K562 (cell line): ENCODE data around the gene ELMO1. TPM values are rescaled to one million over a fixed set of nuclear protein-coding genes. Genes with fewer than 3 reads are reported as not detected.

Source experiments
- ATAC-seq: fragments of 200-7000 bp; cut with Tn5 transposase; 3 replicates; pipeline ENCODE4 v1.9.1; 2020; ENCODE audit warnings: moderate library complexity
- BruUV-seq: library from RNA; stranded (reverse); fragments of 400-500 nt; replicated peaks from 2 replicates; lab custom pipeline; 2021; lab: Mats Ljungman, UMichigan
- CTCF ChIA-PET: fragments of 300-600 bp; formaldehyde crosslinking; extraction: SDS; loops from one replicate; lab custom pipeline; 2021; ENCODE audit warnings: low intra/inter-chr PET ratio; lab: Yijun Ruan, JAX
- POLR2A ChIA-PET: fragments of 300-600, 350-650 bp; sonication (Branson Sonifier 250); formaldehyde crosslinking; extraction: SDS; loops from one replicate; lab custom pipeline; 2021; ENCODE audit warnings: antibody characterized with exemption, inconsistent platforms; lab: Yijun Ruan, JAX
- DNase-seq, 4 experiments: peaks; one replicate each; pipeline versions ENCODE4 v3.0.0 to v3.0.0-alpha.2; 2011 to 2018; ENCODE audit warnings: low spot score in 3 of 4, mixed read lengths in 3 of 4; ENCODE audit errors: extremely low read depth in 1 of 4
- FAIRE-seq: peaks from 2 replicates; lab custom pipeline; 2011; peaks lifted over from hg19 to GRCh38; lab: Jason Lieb, UNC
- H2AFZ ChIP-seq: 2 replicates; pipeline ENCODE4 v1.6.0; 2011; ENCODE audit warnings: low read depth, low read length, control low read depth, inconsistent platforms
- H3K27ac ChIP-seq: fragments of 200-600 bp; 3 replicates; pipeline ENCODE4 v1.8.0; 2011; ENCODE audit warnings: low read depth, mild to moderate bottlenecking, control low read depth, inconsistent platforms, low read length, moderate library complexity, mixed read lengths; ENCODE audit errors: extremely low read depth
- H3K27me3 ChIP-seq, 2 experiments: fragments of 300-600 bp in 1 of 2; 2 replicates in 1 of 2; 3 replicates in 1 of 2; pipeline versions ENCODE4 v1.6.0 to v1.8.0; 2011; ENCODE audit warnings: inconsistent platforms in 2 of 2, low read length in 2 of 2, mild to moderate bottlenecking in 1 of 2, mixed read lengths in 1 of 2, moderate library complexity in 1 of 2; ENCODE audit not compliant: control insufficient read depth in 2 of 2, insufficient read depth in 2 of 2
- H3K36me3 ChIP-seq: fragments of 300-600 bp; 3 replicates; pipeline ENCODE4 v1.8.0; 2011; ENCODE audit warnings: mild to moderate bottlenecking, low read length, inconsistent platforms; ENCODE audit not compliant: control insufficient read depth, insufficient read depth
- H3K4me1 ChIP-seq, 2 experiments: fragments of 200-600 bp in 1 of 2; replicated peaks in 1 of 2; 2 replicates in 1 of 2; 3 replicates in 1 of 2; pipeline versions ENCODE4 v1.5.1 to v1.8.0; 2011; ENCODE audit warnings: inconsistent platforms in 2 of 2, low read length in 2 of 2, mild to moderate bottlenecking in 1 of 2, mixed read lengths in 1 of 2, moderate library complexity in 1 of 2; ENCODE audit not compliant: control insufficient read depth in 2 of 2, insufficient read depth in 2 of 2
- H3K4me2 ChIP-seq: 2 replicates; pipeline ENCODE4 v1.6.1; 2011; ENCODE audit warnings: low read length, control low read depth, inconsistent platforms, mixed read lengths; ENCODE audit not compliant: insufficient read depth
- H3K4me3 ChIP-seq: fragments of 200-600 bp; sonication (generic), shearing (Covaris generic); 2 replicates; pipeline ENCODE4 v1.5.1; 2016; ENCODE audit warnings: control low read depth, inconsistent platforms
- H3K79me2 ChIP-seq: fragments of 200-600 bp; 3 replicates; pipeline ENCODE4 v1.8.0; 2011; ENCODE audit warnings: low read length, inconsistent platforms; ENCODE audit not compliant: control insufficient read depth, insufficient read depth
- H3K9ac ChIP-seq, 2 experiments: 2 replicates each; pipeline versions ENCODE4 v1.6.0 to v1.6.1; 2011; ENCODE audit warnings: low read depth in 2 of 2, low read length in 2 of 2, control low read depth in 1 of 2, inconsistent platforms in 1 of 2, mild to moderate bottlenecking in 1 of 2, mixed read lengths in 1 of 2; ENCODE audit not compliant: insufficient read depth in 1 of 2
- H3K9me1 ChIP-seq: one replicate; pipeline ENCODE4 v1.6.0; 2011; ENCODE audit warnings: inconsistent platforms, mild to moderate bottlenecking, low read length, moderate library complexity; ENCODE audit not compliant: control insufficient read depth, insufficient read depth
- H3K9me3 ChIP-seq: replicated peaks from 2 replicates; pipeline ENCODE4 v1.5.1; 2011; ENCODE audit warnings: low read depth, low read length, inconsistent platforms; ENCODE audit not compliant: control insufficient read depth, insufficient read depth
- H4K20me1 ChIP-seq: replicated peaks from 2 replicates; pipeline ENCODE4 v1.6.1; 2011; ENCODE audit warnings: low read length, inconsistent platforms, mixed read lengths; ENCODE audit not compliant: control insufficient read depth, insufficient read depth
- CBFA2T2 ChIP-seq: fragments of 450-650 bp; conservative IDR thresholded peaks from 2 replicates; pipeline ENCODE4 v1.6.1; 2017; ENCODE audit warnings: mild to moderate bottlenecking
- CBFA2T3 ChIP-seq: fragments of 450-650 bp; IDR thresholded peaks from 2 replicates; pipeline ENCODE4 v1.6.1; 2017
- COPS2 ChIP-seq: fragments of 450-650 bp; conservative IDR thresholded peaks from 2 replicates; pipeline ENCODE4 v1.6.1; 2016; ENCODE audit warnings: mild to moderate bottlenecking, moderate library complexity
- FOSL1 ChIP-seq: fragments of 200-800 bp; sonication (Bioruptor generic); conservative IDR thresholded peaks from 2 replicates; pipeline ENCODE4 v1.6.1; 2016; ENCODE audit warnings: missing genetic modification characterization, missing compliant biosample characterization
- HDGF ChIP-seq: fragments of 450-650 bp; IDR thresholded peaks from 2 replicates; pipeline ENCODE4 v1.6.1; 2016
- MTF1 ChIP-seq: fragments of 250-450 bp; sonication (Bioruptor Pico); IDR thresholded peaks from 2 replicates; pipeline ENCODE4 v1.9.0; 2021; ENCODE audit warnings: moderate library complexity, mild to moderate bottlenecking, inconsistent platforms, borderline replicate concordance
- PURB ChIP-seq: sonication (generic); formaldehyde crosslinking; IDR thresholded peaks from 2 replicates; pipeline ENCODE4 v1.9.0; 2021; ENCODE audit warnings: low read depth, mild to moderate bottlenecking, missing genetic modification reagents
- RFX7 ChIP-seq: fragments of 250-450 bp; sonication (Bioruptor Pico); IDR thresholded peaks from 2 replicates; pipeline ENCODE4 v1.5.1; 2021; ENCODE audit warnings: mild to moderate bottlenecking
- TEAD4 ChIP-seq, 2 experiments: sonication (generic) in 1 of 2; formaldehyde crosslinking in 1 of 2; IDR thresholded peaks; 2 replicates each; pipeline versions ENCODE4 v1.6.1 to v1.8.0; 2012 to 2022; ENCODE audit warnings: borderline replicate concordance in 1 of 2, inconsistent platforms in 1 of 2, low read length in 1 of 2, mild to moderate bottlenecking in 1 of 2, missing genetic modification reagents in 1 of 2
- ZNF717 ChIP-seq: fragments of 250-450 bp; sonication (Bioruptor Pico); IDR thresholded peaks from 2 replicates; pipeline ENCODE4 v1.5.0; 2021
- WGBS: fragments of 100-300 bp; shearing (Covaris generic); methylation state at CpG from one replicate; pipeline ENCODE4 v1.1.6; 2016; ENCODE audit warnings: low coverage, mixed read lengths; ENCODE audit not compliant: insufficient coverage; ENCODE audit errors: missing lambda C conversion rate; 5-methylcytosine and 5-hydroxymethylcytosine counted together
- in situ Hi-C: fragments of 300-500 bp; cut with MboI; formaldehyde crosslinking; loops from 4 replicates; pipeline ENCODE4 v1.15.0; 2018; ENCODE audit warnings: inconsistent platforms, mixed read lengths
- intact Hi-C: fragments of 100-400 bp; cut with micrococcal nuclease; formaldehyde crosslinking; loops from 2 replicates; pipeline ENCODE4 v1.14.2; 2022
- microRNA counts: library from miRNA; unstranded; fragments of <30 nt; microRNA quantifications from one replicate; lab custom pipeline; 2016
- microRNA-seq: library from miRNA; unstranded; fragments of <30 nt; microRNA quantifications from one replicate; pipeline ENCODE4, GENCODE V29; 2018; ENCODE audit warnings: borderline microRNAs expressed
- polyA plus RNA-seq, 8 experiments: library from polyadenylated mRNA; depleted of rRNA in 4 of 8; stranded (reverse) in 5 of 8; unstranded in 3 of 8; fragments of >200 nt; fragmentation: Nextera tagmentation in 2 of 8; fragmentation: Illumina TruSeq in 1 of 8; extraction: Ambion mirVana in 2 of 8; extraction: Trizol in 1 of 8; gene quantifications; 2 replicates each; pipeline versions ENCODE4 v1.2.1 to v1.2.3, GENCODE V29; 2011 to 2014; ENCODE audit warnings: inconsistent platforms in 1 of 8, missing spikeins in 1 of 8
- small RNA-seq: library from RNA; depleted of rRNA; stranded (forward); fragments of <200 nt; gene quantifications from one replicate; pipeline ENCODE3, GENCODE V24; 2014
- total RNA-seq, 7 experiments: library from RNA; depleted of rRNA in 6 of 7; stranded (reverse); fragments of >200 nt in 6 of 7; fragmentation: Illumina TruSeq in 2 of 7; extraction: Trizol in 2 of 7; gene quantifications; 2 replicates each; pipeline versions ENCODE4 v1.2.1 to v1.2.3, GENCODE V29; 2011 to 2021; ENCODE audit warnings: low replicate concordance in 1 of 7

ELMO1 gene
- total and polyA plus RNA-seq, 9 of the 15 experiments (the other 6 are each of a cell fraction or from before 2014, with no cell fraction given) = 0.36 to 7.2 (median 3.6) TPM

DNA sequence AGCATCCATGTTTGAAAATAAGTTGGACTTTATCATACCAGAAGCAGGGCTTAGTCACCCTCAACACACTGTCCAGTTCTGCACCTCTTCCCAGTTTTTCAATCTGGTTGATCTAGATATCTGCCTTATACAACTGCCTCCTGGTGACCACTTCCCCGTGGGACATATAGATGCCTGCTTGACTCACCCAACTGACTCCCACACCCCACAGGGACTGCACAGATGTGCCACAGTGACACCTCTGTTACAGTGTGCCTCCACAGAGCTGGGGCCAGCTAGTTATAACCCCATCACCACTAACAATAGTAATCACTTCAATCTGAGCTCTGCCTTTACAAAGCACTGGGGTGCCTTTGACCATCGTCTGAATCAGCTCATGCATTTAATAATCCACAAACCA, 641.8 kb downstream of the ELMO1 start:
- POLR2A ChIA-PET = no interaction called here
- Histone ChIP-seq H3K27me3 (no peaks in the 10 kb centered on the region), H3K27ac (no peak overlapping the region), H3K9me3 (no peaks in the 10 kb centered on the region), H2AFZ (no peak overlapping the region), H3K4me1 (no peaks in the 10 kb centered on the region), H3K9me1 (no peaks in the 10 kb centered on the region), H3K4me2 (no peak overlapping the region), H3K4me3 (no peak overlapping the region), H3K9ac (no peak overlapping the region), H4K20me1 (no peaks in the 10 kb centered on the region), H3K36me3 (no peaks in the 10 kb centered on the region), H3K79me2 (no peaks in the 10 kb centered on the region)
- intact Hi-C loops (no loop called here), in situ Hi-C loops (no loop called here)
- FAIRE-seq = no peak
- ATAC-seq = no peak
- no TSS peak for BruUV-seq
- CTCF ChIA-PET = no interaction called here
- DNase-seq = peak in 1 of 4 experiments; percentile 4
- TF ChIP-seq HDGF = no peak
- peak; percentile 20; the same call in 1 of the 2 replicates for TF ChIP-seq TEAD4 (IDR thresholded peaks at IDR 0.05; ENCODE audit: low read length)
- no peak for TF ChIP-seq TEAD4 (CRISPR knock-in tag; IDR thresholded peaks at IDR 0.05; ENCODE audit: borderline replicate concordance)
- peak; percentile 42 for TF ChIP-seq CBFA2T3
- no peak for TF ChIP-seq MTF1 (CRISPR knock-in tag)
- TF ChIP-seq FOSL1 = peak; percentile 78
- TF ChIP-seq CBFA2T2 = 0 out of 2 replicates have a peak, but pooled peaks have one; percentile 27
- TF ChIP-seq COPS2 = no peak
- TF ChIP-seq ZNF717 = no peak
- no peak for TF ChIP-seq PURB (CRISPR knock-in tag)
- TF ChIP-seq RFX7 (CRISPR knock-in tag) = no peak
- WGBS = 0% methylated on average over 2 of the region's 2 CpGs

MicroRNA genes within 50 kb of the gene (microRNA counts, 767-probe panel; counts per million panel counts)
- microRNA hsa-miR-1200 (lab: Ali Mortazavi, UCI) = not detected

Small RNA genes lying within 50 kb of the gene (microRNA-seq; reads per million reads assigned to microRNA genes)
- not detected for gene MIR1200

Small RNA genes lying within 50 kb of the gene (small RNA-seq; reads per million reads assigned to genes)
- gene MIR1200 (not detected), gene RF00019 (not detected), gene RF00432 (not detected), gene RNU6-565P (not detected)

Other genes with a start within 250 kb of the ELMO1 start
- not detected in 2 replicates for gene GPR141, start 234.9 kb upstream of the ELMO1 start, total RNA-seq (2014; rRNA removed)
- gene GPR141, start 234.9 kb upstream of the ELMO1 start, total RNA-seq (2014; rRNA removed; fragmentation: Illumina TruSeq; extraction: Trizol) = not detected in 2 replicates
- not detected in 2 replicates for gene GPR141, start 234.9 kb upstream of the ELMO1 start, total RNA-seq (2015; rRNA removed; fragmentation: Illumina TruSeq; extraction: Trizol)
- gene GPR141, start 234.9 kb upstream of the ELMO1 start, total RNA-seq (2021) = not detected in 2 replicates
- not detected in 2 replicates for gene GPR141, start 234.9 kb upstream of the ELMO1 start, polyA plus RNA-seq (2011; rRNA removed)
- not detected in 2 replicates for gene GPR141, start 234.9 kb upstream of the ELMO1 start, polyA plus RNA-seq (2014; fragmentation: Illumina TruSeq; extraction: Trizol)
- not detected for gene GPR141, start 234.9 kb upstream of the ELMO1 start, polyA plus RNA-seq (2014; fragmentation: Nextera tagmentation; extraction: Ambion mirVana)
- gene GPR141, start 234.9 kb upstream of the ELMO1 start, polyA plus RNA-seq (2014; rRNA removed) = not detected in 2 replicates